Stimulated activated CD4-positive, alpha-beta T cell treated with anti-CD3 and anti-CD28 coated beads, Interleukin-12 subunit alpha, Interleukin-12 subunit beta, amount 100 ng/mL, for 24 hours (primary cell): ENCODE data around the gene BHLHA15.

ENCODE experiments used
- DNase-seq, 2 experiments: peaks; one replicate each; pipeline ENCODE4 v3.0.0-alpha.2; 2020; ENCODE audit warnings: low read depth in 2 of 2

The BHLHA15 gene

GRCh38 chr7:98187138-98187502, 24.1 kb upstream of the BHLHA15 start:
- no peak for DNase-seq

GRCh38 chr7:98189559-98189958, 21.7 kb upstream of the BHLHA15 start:
- DNase-seq, result no peak

GRCh38 chr7:98191668-98192431, 19.4 kb upstream of the BHLHA15 start:
- no peak for DNase-seq

- no peak for DNase-seq
These were observed 18.3 kb upstream of the BHLHA15 start for GRCh38 chr7:98192781-98193457.

GRCh38 chr7:98193474-98194180, 17.6 kb upstream of the BHLHA15 start:
- no peak for DNase-seq

GRCh38 chr7:98194186-98194585, 17.1 kb upstream of the BHLHA15 start:
- no peak for DNase-seq

- no peak for DNase-seq
These were observed 16.4 kb upstream of the BHLHA15 start for GRCh38 chr7:98194672-98195457.

- DNase-seq, result no peak
These were observed 14.3 kb upstream of the BHLHA15 start for GRCh38 chr7:98196706-98197605.

- no peak for DNase-seq
These were observed 12.1 kb upstream of the BHLHA15 start for GRCh38 chr7:98199131-98199530.

GRCh38 chr7:98200364-98200763, 10.9 kb upstream of the BHLHA15 start:
- no peak for DNase-seq

- DNase-seq, result peak; percentile 21 to 64
These were observed 8.7 kb upstream of the BHLHA15 start for GRCh38 chr7:98202367-98203195.

GRCh38 chr7:98203261-98203963, 7.8 kb upstream of the BHLHA15 start:
- DNase-seq, result no peak

- DNase-seq, result no peak
These were observed 7.2 kb upstream of the BHLHA15 start for GRCh38 chr7:98203964-98204605.

GRCh38 chr7:98204670-98205069, 6.6 kb upstream of the BHLHA15 start:
- no peak for DNase-seq

- DNase-seq, result no peak
These were observed 5.9 kb upstream of the BHLHA15 start for GRCh38 chr7:98205162-98205845.

GRCh38 chr7:98206451-98207330, 4.5 kb upstream of the BHLHA15 start:
- DNase-seq, result no peak

- no peak for DNase-seq
These were observed 1.9 kb upstream of the BHLHA15 start for GRCh38 chr7:98209166-98209920.
